A673 (cell line): ENCODE data around the gene DNAH5. TPM values are rescaled to one million over a fixed set of nuclear protein-coding genes. Genes with fewer than 3 reads are reported as not detected.
A peak's percentile ranks its signal among the peaks of the same experiment; 100 is the strongest.

Experiments used
- BruUV-seq: library from RNA; stranded (reverse); fragments of 400-500 nt; replicated peaks from 2 replicates; lab custom pipeline; 2021; lab: Mats Ljungman, UMichigan
- CTCF ChIA-PET: fragments of 300-600 bp; sonication (Branson Sonifier 250); formaldehyde crosslinking; loops from one replicate; lab custom pipeline; 2022; ENCODE audit warnings: antibody characterized with exemption; lab: Charles Lee
- POLR2A ChIA-PET: fragments of 300-600 bp; sonication (Branson Sonifier 250); formaldehyde crosslinking; loops from one replicate; lab custom pipeline; 2022; ENCODE audit warnings: antibody characterized with exemption; ENCODE audit not compliant: low non-redundant PET; lab: Charles Lee
- DNase-seq: peaks from one replicate; pipeline ENCODE4 v3.0.0-alpha.2; 2015; ENCODE audit warnings: low spot score
- H3K27ac ChIP-seq: fragments of 200-600 bp; sonication (generic); 2 replicates; pipeline ENCODE4 v1.5.1; 2016; ENCODE audit warnings: mixed run types, low read depth, mild to moderate bottlenecking, mixed read lengths, antibody characterized with exemption, low read length; ENCODE audit not compliant: poor library complexity, severe bottlenecking
- H3K27me3 ChIP-seq: fragments of 200-600 bp; sonication (generic); replicated peaks from 2 replicates; pipeline ENCODE4 v1.6.1; 2017; ENCODE audit warnings: mixed run types, low read depth, mild to moderate bottlenecking, mixed read lengths, antibody characterized with exemption, low read length; ENCODE audit not compliant: insufficient read depth, poor library complexity
- H3K36me3 ChIP-seq: fragments of 200-600 bp; sonication (generic); 2 replicates; pipeline ENCODE4 v1.6.1; 2016; ENCODE audit warnings: mixed run types, mild to moderate bottlenecking, mixed read lengths, antibody characterized with exemption, low read length; ENCODE audit not compliant: insufficient read depth, poor library complexity, severe bottlenecking
- H3K4me1 ChIP-seq: fragments of 200-600 bp; sonication (generic); 2 replicates; pipeline ENCODE4 v1.6.1; 2017; ENCODE audit warnings: mixed run types, mild to moderate bottlenecking, mixed read lengths, antibody characterized with exemption, low read length; ENCODE audit not compliant: insufficient read depth, poor library complexity, severe bottlenecking
- H3K4me3 ChIP-seq: fragments of 200-600 bp; sonication (generic); 2 replicates; pipeline ENCODE4 v1.5.1; 2016; ENCODE audit warnings: low read depth, mixed run types, mild to moderate bottlenecking, mixed read lengths, low read length; ENCODE audit not compliant: poor library complexity, severe bottlenecking
- H3K9me3 ChIP-seq: fragments of 200-600 bp; sonication (generic); 2 replicates; pipeline ENCODE4 v1.6.1; 2016; ENCODE audit warnings: mixed run types, low read depth, mild to moderate bottlenecking, mixed read lengths, antibody characterized with exemption, low read length; ENCODE audit not compliant: poor library complexity, severe bottlenecking
- CTCF ChIP-seq: fragments of 300-800, 200-600 bp; sonication (generic); conservative IDR thresholded peaks from 2 replicates; pipeline ENCODE4 v1.5.1; 2017; ENCODE audit warnings: low read depth, mild to moderate bottlenecking, antibody characterized with exemption, low read length, moderate library complexity, mixed read lengths
- EZH2 ChIP-seq: fragments of 200-600 bp; sonication (generic); IDR thresholded peaks from 2 replicates; pipeline ENCODE4 v1.6.1; 2017; ENCODE audit warnings: borderline replicate concordance, low read depth, mild to moderate bottlenecking, mixed read lengths, antibody characterized with exemption, low read length; ENCODE audit not compliant: poor library complexity, severe bottlenecking
- intact Hi-C: fragments of 100-400 bp; cut with micrococcal nuclease; formaldehyde crosslinking; loops from one replicate; pipeline ENCODE4 v1.10.0; 2022; ENCODE audit not compliant: unreplicated experiment
- total RNA-seq: library from RNA; stranded (reverse); gene quantifications from 2 replicates; pipeline ENCODE4 v1.2.3, GENCODE V29; 2021

DNAH5 gene
- total RNA-seq, 1 experiment from 2014 or later: not detected

- Histone ChIP-seq H3K27ac (no peak overlapping the region), H3K4me1 (no peaks in the 10 kb centered on the region), H3K27me3 (peaks cover 10% of the 10 kb centered on the region), H3K36me3 (no peaks in the 10 kb centered on the region), H3K4me3 (no peak overlapping the region), H3K9me3 (no peaks in the 10 kb centered on the region)
- peak; percentile 60 for DNase-seq
- ChIA-PET POLR2A (no interaction called here), CTCF (interaction anchor here (0.5 to 0.8 kb wide), 3 partner anchors 558 to 1597 kb away, joined by 3 to 8 read pairs (median 3); no protein-coding TSS in a partner anchor)
- TF ChIP-seq EZH2: no peak
- TF ChIP-seq CTCF: peak; percentile 64
- BruUV-seq: no TSS peak
- intact Hi-C loops: loop anchor here (1.0 kb wide), 1 partner anchor 671 kb away; no protein-coding TSS in a partner anchor
Observed at GRCh38 chr5:13976867-13977830, 32.7 kb upstream of the DNAH5 start.

GRCh38 chr5:13976223-13976622 is 31.7 kb upstream of the DNAH5 start:
- TF ChIP-seq EZH2: no peak
- no peak for TF ChIP-seq CTCF
- POLR2A ChIA-PET: no interaction called here
- no peaks in the 10 kb centered on the region for H3K36me3 ChIP-seq
- no peaks in the 10 kb centered on the region for H3K9me3 ChIP-seq
- no peaks in the 10 kb centered on the region for H3K4me1 ChIP-seq
- no peak for DNase-seq
- intact Hi-C loops: no loop called here
- H3K4me3 ChIP-seq: no peak overlapping the region
- H3K27me3 ChIP-seq: peaks cover 7% of the 10 kb centered on the region
- no TSS peak for BruUV-seq
- CTCF ChIA-PET: interaction anchor here (0.5 to 0.8 kb wide), 3 partner anchors 559 to 1596 kb away, joined by 3 to 8 read pairs (median 3); no protein-coding TSS in a partner anchor
- no peak overlapping the region for H3K27ac ChIP-seq

- CTCF ChIA-PET: interaction anchor here (0.8 kb wide), 1 partner anchor 673 kb away, joined by 4 read pairs; no protein-coding TSS in a partner anchor
- TF ChIP-seq EZH2 (no peak), CTCF (no peak)
Observed at GRCh38 chr5:13975246-13975645, 30.8 kb upstream of the DNAH5 start.

More at GRCh38 chr5:13975246-13975645, 30.8 kb upstream of the DNAH5 start:
- Histone ChIP-seq H3K4me1 (no peaks in the 10 kb centered on the region), H3K9me3 (no peaks in the 10 kb centered on the region), H3K36me3 (no peaks in the 10 kb centered on the region), H3K4me3 (no peak overlapping the region), H3K27me3 (peaks cover 7% of the 10 kb centered on the region), H3K27ac (no peak overlapping the region)
- no TSS peak for BruUV-seq
- intact Hi-C loops: no loop called here
- POLR2A ChIA-PET: interaction anchor here (0.7 kb wide), 1 partner anchor 1763 kb away, joined by 4 read pairs; no protein-coding TSS in a partner anchor
- DNase-seq: no peak
